ENCODE results near the gene COL11A2.
"Not testable (repeated sequence)": the region's sequence is repeated elsewhere in the genome, so short reads cannot be mapped to it uniquely, and the experiment has no call there.

Gene COL11A2

DNA sequence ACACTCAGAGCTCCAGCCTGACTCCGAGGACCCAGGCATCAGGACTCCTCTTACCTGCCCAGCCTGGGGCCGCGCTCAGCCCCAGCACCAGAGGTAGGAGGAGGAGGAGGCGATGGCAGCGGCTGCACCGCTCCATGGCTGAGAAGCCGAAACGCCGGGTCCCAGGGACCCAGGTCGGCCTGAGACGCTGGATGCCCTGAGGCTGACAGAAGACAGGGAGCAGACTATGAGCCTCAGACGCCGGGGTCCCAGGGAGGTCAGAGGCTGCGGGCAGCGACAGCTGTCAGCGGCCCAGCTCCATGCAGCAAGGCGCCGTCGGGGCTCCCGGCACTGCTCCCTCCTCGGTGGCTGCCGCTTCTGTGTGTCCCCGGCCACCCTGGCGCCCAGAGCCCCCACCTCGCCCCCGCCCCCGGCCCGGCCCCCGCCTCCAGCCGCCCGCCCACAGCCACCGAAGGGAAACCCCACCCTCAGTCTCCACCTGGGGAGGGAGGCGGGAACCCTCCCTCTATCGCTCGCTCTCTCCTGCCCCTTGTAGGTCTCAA lies at the start of gene COL11A2:
COL11A2 (minus strand) TSS at position 363 of the 542 bp plus-strand sequence; CDS start at position 136, 227 bp downstream.
- no peak for DNase-seq

GRCh38 chr6:33241968-33242367 lies 49.7 kb upstream of the COL11A2 start:
- DNase-seq, result no peak

DNA sequence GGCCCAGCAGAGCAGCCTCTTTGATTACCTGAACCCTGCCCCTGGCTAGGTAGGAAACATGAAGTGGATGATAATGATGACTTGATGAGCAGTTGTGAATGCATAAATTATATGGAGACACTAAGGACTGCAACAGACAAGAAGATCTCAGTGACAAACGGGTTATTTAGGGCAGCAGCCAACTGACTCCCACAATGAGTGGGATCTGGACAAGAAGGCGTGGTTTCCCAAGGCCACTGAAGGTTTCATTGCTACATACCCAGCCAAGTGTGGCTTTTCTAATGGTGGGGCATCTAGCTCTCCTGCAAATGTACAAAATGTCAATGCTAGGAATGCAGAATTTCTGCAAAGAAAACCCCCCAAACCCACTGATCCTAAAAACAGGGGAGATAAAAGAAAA lies 45.5 kb upstream of the COL11A2 start:
- no peak for DNase-seq

DNA sequence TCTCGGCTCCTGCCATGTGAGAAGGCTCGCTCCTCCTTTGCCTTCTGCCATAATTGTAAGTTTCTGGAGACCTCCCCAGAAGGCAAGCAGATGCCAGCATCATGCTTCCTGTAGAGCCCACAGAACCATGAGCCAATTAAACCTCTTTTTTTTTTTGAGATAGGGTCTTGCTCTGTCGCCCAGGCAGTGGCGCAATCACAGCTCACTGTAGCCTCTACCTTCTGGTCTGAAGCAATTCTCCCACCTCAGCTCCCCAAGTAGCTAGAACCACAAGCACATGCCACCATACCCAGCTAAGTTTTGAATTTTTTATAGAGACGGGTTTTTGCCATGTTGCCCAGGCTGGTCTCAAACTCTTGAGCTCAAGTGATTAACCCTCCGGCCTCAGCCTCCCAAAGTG lies 44.6 kb upstream of the COL11A2 start:
- DNase-seq, result no peak

DNA sequence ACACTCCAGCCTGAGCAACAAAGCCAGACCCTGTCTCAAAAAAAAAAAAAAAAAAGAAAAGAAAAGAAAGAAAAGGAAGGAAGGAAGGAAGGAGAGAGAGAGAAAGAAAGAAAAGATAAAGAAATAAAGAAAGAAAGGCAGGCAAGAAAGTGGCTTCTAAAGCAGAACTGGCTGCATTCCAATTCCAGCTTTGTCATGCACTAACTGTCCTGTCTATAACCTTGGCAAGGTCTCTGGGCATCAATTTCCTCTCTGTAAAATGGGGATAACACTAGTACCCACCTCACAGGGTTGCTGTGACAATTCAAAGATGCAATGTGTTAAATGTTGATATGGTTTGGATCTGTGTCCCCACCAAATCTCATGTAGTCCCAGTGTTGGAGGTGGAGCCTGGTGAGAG lies 44.1 kb upstream of the COL11A2 start:
- DNase-seq, result no peak

GRCh38 chr6:33235221-33235634 lies 43.0 kb upstream of the COL11A2 start:
- no peak for DNase-seq

GRCh38 chr6:33226503-33227120 lies 34.3 kb upstream of the COL11A2 start:
- DNase-seq, result not testable (repeated sequence)

DNA sequence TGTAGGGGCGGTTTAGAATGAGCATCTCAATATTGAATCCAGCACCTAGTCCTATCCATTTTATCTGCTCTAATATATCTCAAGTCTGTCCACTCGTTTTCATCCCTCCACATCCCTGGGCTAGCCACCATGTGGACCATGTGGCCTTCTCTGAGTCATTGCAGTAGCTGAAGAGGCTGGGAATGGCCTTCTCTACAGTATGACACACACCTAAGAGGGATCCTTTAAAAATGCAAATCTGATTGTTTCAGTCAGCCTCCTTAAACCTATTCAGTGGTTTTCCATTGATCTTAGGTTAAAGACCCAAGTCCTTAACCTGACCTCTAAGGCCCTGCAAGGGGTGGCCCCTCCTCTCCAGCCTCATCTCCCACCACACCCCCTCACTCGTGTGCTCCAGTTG lies 25.4 kb upstream of the COL11A2 start:
- no peak for DNase-seq

GRCh38 chr6:33217246-33217645 lies 25.0 kb upstream of the COL11A2 start:
- DNase-seq, result no peak

DNA sequence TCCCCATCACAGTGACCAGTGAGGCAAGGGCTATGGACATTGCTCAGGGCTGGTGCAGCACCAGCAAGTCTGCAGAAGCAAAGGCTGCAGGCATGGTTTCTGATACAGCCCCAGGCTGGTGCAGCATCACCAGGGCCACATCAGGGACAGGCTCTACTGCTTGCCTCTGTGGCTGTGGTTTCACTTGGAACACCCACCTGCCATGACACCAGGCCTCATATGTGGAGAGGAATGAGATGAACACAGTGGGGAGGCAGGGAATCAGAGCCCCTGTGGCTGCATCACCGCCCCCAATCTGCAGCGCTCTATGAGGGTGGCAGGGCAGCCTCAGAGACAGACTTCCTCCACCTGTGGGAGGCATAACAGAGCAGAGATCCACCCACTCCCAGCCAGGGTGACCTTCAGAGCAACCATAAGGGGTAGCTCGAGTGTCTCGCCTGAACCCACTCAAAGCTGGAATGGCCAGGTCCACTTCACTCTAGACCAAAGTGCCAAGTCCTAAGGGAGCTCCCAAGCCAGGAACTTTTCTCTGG lies 23.9 kb upstream of the COL11A2 start:
- no peak for DNase-seq

- DNase-seq, result no peak
These were observed 23.2 kb upstream of the COL11A2 start for GRCh38 chr6:33215271-33216116.

DNA sequence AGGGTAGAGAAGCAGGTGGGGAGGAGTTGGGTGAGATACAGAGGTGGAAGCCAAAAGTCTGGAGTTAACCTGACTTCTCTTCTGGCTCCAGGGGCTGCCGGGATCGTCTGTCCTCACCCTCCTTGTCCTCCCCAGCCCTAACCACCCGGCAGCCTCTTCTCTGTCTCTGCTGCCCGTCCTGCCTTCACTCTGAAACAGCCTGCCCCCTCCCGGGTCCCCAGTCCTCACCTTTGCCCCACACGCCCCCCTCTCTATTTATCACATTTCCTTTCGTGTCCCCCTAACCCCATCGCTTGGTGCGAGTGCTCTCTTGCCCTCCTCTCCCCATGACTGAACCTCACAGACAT lies 21.7 kb upstream of the COL11A2 start:
- DNase-seq, result no peak

DNA sequence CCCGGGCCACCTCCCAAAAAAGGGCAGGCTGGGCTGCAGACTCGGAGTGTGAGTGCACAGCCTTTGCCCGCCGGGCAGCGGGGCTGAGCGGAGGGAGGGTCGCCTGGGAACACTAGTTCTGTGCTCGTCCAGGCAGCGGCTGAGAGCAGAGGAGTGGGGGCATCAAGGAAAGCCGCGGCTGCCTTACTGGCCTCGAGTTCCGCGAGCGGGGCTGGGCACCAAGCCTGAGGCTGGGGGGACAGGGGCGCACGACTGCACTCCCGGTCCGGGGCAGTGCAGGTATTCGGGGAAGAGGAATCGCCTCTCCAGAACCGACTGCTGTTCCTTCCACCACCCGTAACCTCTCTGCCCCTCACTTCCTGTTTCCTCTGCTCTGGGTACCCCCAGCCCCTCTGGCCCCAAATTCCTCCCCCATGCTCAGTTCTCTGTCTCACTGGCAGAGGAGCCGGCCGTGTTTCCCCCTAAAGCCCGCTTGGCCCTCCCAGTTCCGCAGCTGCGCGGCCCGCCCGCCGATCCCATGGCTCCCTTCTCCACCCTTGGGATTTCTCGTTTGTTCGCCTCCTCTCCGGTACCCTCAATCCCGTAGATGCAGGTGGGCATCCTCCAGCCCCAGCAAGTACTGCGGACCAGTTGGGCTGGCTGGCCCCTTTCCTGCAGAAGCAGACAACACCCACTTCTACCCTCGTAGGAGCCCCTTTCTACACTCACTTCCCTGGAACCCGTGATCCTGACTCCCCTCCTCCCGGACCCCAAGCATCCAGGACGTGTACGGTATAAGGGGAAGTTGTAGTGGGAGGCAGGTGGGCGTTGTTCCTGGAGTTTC lies 21.1 kb upstream of the COL11A2 start:
- DNase-seq, result peak; percentile 55

- no peak for DNase-seq
These were observed 20.5 kb upstream of the COL11A2 start for GRCh38 chr6:33212857-33213165.

DNA sequence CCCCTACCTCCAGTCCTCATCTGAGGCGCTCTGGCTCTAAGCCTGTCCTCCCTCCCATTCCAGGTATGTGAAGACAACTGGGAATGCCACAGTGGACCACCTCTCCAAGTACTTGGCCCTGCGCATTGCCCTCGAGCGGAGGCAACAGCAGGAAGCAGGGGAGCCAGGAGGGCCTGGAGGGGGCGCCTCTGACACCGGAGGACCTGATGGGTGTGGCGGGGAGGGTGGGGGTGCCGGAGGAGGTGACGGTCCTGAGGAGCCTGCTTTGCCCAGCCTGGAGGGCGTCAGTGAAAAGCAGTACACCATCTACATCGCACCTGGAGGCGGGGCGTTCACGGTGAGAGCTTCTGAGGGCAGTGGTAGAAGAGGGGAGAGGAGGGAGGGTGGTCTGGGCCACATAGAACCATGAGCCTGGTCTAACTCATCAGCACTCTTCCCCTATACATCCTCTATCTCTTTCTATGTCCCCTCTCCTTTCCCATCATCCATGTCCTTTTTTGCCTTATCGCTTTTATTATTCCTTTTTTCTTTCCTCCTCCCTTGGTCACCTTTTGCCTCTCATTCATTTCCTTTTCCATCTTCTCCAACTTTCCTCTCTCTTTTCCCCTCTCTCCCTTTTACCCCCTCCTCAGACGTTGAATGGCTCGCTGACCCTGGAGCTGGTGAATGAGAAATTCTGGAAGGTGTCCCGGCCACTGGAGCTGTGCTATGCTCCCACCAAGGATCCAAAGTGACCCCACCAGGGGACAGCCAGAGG lies 19.6 kb upstream of the COL11A2 start:
- no peak for DNase-seq

DNA sequence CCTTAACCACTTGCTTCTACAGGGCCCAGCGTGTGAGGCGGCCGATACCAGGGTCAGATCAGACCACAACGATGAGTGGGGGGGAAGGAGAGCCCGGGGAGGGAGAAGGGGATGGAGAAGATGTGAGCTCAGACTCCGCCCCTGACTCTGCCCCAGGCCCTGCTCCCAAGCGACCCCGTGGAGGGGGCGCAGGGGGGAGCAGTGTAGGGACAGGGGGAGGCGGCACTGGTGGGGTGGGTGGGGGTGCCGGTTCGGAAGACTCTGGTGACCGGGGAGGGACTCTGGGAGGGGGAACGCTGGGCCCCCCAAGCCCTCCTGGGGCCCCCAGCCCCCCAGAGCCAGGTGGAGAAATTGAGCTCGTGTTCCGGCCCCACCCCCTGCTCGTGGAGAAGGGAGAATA lies 18.9 kb upstream of the COL11A2 start:
- no peak for DNase-seq

GRCh38 chr6:33209856-33210255 lies 17.6 kb upstream of the COL11A2 start:
- no peak for DNase-seq

DNA sequence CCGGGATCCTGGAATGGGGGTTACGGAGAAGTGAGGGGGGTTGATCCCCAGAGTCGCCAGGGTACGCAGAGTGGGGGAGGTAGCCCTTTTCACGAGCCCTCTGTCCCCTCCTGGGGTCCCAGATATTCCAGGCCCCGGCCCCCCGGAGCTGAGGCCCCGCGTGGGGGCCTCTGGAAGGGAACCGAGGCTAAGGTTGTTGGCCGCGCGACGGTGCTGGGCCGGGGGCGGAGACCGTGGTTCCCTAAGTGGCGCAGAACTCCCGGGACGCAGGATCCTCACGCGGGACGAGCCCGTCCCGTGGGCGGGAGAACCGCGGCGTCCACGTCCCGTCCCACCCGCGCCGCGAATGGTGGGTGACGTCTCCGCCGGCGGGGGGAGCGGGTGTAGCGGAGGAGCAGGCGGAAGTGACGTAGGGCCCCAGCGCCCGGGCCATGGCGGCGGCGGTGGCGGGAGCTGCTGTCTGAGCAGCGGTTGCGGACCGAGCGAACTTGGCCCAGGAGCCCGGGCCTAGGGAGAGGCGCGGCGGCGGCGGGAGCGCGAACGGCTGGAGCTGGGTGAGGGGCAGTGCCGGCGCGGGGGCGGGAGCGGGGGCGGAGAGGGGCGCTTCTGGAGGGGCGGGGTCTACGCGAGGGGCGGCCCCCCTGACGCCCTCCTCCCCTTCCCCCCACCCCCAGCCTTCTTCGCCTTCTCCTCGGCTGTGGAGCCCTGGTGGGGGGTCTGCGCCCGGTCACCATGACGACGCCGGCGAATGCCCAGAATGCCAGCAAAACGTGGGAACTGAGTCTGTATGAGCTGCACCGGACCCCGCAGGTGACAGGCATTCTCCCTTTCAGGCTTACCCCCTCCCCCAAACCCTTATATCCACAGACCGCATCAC lies 16.1 kb upstream of the COL11A2 start, which contains the start of gene RING1:
RING1 (plus strand) TSS at position 410 of the 877 bp plus-strand sequence; CDS start at position 733, 323 bp downstream.
- peak; percentile 87 for DNase-seq

DNA sequence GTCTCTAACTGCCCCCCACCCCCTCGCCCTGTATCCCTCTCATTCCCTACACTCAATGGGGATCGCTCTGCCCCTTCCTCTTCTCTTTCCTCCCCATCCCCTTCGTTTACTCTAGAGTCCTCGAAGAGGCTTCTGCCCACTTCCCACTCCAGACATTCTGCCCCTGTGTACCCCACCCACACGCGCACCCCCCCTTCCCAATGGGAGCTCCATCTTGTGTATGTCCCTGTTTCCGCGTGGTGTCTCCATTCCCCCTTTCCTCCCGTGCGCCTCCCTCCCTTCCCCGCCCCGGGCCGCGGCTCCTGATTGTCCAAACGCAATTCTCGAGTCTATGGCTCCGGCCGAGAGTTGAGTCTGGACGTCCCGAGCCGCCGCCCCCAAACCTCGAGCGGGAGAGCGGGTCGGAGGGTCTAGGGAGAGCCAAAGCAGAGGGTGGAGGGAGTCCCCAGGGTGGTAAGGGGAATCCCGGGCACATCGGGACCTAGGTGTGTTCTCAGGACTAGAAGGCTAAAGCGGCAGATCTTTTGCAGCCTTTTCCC lies 15.4 kb upstream of the COL11A2 start:
- DNase-seq, result peak; percentile 61

DNA sequence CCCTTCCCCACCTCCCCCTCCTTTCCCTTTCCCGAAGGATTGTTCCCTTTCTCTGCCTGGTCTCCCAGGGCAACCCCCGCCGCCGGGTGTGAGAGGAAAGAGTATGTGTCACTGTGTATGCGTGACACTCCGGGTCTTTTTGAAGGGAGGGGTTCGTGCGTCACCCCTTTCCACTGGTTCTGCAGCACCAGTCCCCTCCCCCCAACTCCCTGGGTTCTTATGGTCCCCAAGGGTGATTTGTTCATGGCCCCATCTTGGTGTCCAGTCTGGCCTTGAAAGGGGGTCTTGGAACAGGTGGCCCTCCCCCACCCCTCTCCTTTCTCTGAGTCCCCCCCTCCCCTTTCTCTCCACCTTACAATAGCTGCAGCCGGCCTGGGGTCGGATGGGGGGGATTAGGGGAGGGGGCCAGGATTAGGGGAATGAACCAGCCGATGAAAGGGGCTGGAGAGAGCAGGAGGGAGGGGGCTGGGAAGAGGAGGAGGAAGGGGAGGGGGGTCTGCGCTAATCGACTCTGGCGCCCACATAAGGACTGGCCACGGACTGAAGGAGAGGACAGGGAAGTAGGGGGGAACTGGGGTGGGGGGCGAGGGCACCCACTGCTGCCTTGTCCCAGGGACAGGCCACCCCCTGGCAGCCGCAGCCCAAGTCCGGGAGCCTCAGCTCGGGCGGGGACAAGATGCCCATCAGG lies 14.7 kb upstream of the COL11A2 start:
- no peak for DNase-seq

Data from OCI-M1 (cell line).